CD4-positive, alpha-beta T cell treated with Interleukin-15 for 4 hours (primary cell): Measurements from ENCODE around the gene ELN.
"Not testable (repeated sequence)": the region's sequence is repeated elsewhere in the genome, so short reads cannot be mapped to it uniquely, and the experiment has no call there.

ENCODE experiments used
- DNase-seq: peaks from one replicate; pipeline ENCODE4 v3.0.0-alpha.2; 2020; ENCODE audit warnings: low spot score

The ELN gene

DNA sequence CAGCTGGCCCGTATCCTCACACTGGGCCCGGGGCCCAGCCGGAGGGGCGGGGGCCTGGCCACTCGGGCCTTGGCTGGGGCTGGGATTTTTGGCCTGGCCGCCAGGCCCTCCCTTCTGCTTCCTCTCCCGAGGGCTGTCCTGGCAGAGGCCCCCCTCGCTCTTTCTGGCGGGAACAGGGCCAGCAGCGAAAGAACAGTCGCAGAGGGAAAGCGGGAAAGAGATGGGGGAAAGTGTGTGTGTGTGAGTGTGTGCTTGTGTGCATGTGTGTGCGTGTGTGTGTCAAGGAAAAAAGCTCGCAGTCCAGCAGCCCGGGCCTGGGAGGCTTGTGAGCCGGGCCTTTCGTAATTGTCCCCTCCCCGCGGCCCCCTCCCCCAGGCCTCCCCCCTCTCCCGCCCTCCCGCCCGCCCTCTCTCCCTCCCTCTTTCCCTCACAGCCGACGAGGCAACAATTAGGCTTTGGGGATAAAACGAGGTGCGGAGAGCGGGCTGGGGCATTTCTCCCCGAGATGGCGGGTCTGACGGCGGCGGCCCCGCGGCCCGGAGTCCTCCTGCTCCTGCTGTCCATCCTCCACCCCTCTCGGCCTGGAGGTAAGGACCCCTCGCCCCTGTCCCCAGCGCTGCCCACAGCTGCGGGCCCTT lies at the start of gene ELN:
Gene ELN, plus strand, starts transcription at position 491 of the 638 bp plus-strand sequence. Its CDS starts 15 bp downstream, at position 506.
- no peak for DNase-seq

DNA sequence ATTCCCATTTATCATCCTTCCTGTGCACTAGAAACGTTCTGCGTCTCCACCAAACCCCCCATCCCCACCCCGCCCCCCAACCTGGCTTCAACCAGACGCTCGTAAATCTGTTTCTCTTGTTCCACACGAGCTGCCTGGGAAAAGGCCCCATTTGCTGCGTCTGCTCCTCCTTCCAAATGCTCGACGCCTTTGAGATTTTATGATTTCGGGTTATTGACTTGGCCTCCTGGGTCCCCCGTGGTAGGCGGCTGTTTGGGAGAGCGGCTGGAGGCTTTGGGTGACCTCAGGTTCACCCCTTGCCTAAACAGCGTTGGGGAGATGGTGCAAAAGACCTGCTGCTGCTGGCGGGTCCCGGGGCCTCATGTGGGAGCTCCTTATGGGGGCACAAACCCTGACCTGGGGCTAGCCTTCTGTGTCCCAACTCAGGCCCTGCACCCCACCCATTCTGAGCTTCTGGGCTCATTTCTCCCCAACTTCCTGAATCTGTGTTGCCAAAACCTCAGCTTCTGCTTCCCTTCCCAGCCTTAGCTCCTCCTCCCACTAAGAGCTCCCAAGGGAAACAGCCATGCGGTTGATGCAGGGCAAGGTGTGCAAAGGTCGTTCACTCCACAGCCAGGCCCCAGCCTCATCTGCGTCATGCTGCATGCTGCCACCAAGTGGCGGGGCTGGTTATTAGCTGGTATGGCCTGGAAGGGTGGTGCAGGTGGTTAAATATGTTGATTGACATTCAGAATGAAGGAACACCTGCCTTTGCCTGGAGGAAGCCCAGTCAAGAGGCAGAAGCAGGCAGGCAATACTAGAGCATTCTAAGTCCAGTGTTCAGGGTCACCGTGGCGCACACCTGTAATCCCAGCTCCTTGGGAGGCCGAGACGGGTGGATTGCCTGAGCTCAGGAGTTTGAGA lies 49.1 kb upstream of the ELN start:
- DNase-seq, result no peak

DNA sequence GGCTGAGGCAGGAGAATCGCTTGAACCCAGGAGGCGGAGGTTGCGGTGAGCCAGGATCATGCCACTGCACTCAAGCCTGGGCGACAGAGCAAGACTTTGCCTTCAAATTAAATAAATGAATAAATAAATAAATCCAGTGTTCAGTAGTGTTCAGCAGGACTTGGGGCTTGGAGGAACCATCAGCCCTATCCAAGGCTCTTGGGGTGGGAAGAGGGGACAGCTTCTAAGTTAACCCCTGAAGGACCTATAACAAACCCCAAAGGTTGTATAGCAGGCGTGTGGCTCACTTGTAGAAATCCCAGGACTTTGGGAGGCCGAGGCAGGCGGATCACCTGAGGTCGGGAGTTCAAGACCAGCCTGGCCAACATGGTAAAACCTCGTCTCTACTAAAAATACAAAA lies 48.3 kb upstream of the ELN start:
- not testable (repeated sequence) for DNase-seq

DNA sequence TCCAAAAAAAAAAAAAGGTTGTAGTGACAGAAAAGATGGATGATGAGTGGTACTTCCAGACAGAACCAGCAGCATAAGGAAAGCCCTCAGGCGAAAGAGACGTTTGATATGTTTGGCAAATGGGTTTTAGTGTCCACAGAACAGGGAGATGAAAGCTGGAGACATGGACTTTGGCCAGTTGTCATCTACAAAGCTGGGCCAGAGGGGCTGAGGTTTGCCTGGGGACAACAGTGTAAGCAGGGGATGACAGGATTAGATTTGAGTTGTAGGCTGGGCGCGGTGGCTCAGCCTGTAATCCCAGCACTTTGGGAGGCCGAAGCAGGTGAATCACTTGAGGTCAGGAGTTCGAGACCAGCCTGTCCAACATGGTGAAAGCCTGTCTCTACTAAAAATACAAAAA lies 47.8 kb upstream of the ELN start:
- DNase-seq, result no peak

DNA sequence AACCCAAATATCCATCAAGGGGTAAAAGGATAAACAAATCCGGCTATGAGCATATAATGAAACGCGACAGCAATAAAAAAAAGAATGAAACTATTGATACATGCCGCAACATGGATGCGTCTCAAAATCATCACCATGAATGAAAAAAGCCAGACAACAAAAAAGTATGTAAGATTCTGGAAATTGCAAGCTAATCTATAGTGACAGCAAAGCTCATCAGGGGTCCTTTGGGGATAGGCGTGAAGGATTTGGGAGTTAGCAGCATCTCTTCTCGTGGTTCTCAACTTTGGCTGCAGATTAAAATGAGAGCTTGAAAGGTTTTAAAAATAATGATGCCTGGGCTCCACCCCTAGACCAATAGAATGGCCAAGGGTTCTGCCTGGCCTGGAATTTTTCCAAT lies 46.0 kb upstream of the ELN start:
- DNase-seq, result no peak

DNA sequence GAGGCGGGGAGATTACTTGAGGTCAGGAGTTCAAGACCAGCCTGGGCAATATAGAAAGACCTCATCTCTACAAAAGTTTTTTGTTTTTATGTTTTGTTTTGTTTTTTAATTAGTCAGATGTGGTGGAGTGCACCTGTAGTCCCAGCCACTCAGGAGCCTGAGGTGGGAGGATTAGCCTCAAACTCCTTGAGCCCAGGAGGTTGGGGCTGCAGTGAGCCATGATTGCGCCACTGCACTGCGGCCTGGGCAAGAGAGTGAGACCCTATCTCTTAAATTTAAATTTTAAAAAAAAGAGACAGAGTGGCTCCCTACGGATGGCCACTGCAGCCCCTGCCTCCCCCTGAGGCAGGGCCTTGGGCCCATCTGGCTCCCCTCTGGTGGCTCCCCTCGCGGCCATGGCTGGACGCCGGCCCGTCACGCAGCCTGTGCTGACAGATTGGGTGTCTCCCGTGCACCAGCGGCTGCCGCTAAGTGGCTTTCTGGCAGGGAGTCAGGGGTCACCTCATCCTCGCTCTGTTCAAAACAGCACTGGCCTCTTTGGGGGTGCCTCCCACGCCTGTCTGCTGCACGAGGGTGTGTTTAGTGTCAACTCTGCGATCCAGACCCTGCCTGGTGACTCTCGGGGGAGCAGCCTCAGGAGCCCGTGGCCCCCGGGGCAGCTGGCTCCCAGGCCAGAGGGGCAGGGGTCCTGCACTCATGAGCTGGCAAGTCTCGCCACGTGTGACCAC lies 44.4 kb upstream of the ELN start:
- DNase-seq, result no peak

DNA sequence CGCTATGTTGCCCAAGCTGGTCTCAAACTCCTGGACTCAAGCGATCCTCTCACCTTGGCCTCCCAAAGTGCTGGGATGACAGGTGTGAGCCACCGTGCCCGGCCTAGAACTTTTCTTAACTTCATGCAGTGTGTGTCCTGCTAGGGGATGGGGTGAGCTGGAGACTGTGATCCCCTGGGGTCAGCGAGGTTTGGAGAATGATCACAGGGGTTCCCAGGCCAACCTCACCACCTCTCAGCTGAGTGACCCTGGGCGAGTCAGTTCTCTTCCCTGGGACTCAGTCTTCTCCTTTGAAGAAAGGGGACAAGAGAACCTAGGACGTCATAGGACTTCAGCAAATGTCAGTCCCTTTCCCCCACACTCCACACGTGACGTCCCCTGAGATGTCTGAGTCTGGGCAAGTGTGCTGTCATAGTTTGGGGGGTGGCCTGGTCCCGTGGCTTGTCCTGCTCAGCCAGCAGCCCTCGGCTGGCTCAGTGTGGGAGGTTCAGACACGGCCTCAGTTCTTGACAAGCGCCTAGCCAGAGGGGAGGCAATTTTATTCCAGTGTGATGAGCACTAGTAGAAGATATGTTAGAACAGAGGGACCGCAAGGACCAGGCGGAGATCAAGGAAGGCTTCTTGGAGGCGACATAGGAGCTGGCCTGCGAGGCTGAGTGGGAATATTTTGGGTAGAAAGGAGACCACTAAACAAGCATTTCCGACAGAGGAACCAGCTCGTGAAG lies 43.3 kb upstream of the ELN start:
- DNase-seq, result no peak

DNA sequence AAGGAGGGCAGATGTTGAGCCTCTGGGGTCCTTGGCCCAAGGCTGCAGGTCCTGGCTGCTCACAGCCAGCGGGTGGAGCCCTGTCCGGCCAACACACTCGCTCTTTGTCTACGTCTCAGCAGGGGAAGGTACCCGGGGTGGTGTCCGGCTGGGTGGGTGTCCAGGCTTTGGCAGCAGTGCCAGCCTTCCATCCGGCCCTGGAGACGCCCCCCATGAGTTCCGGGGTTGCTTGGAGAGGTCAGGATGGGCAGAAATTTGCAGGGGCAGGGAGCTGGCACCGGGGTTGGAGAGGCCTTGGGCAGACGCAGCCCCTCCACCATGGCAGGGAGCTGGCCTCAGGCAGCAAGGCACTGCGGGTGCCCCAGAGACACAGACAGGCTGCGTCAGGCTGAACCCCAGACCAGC lies 42.2 kb upstream of the ELN start:
- no peak for DNase-seq

DNA sequence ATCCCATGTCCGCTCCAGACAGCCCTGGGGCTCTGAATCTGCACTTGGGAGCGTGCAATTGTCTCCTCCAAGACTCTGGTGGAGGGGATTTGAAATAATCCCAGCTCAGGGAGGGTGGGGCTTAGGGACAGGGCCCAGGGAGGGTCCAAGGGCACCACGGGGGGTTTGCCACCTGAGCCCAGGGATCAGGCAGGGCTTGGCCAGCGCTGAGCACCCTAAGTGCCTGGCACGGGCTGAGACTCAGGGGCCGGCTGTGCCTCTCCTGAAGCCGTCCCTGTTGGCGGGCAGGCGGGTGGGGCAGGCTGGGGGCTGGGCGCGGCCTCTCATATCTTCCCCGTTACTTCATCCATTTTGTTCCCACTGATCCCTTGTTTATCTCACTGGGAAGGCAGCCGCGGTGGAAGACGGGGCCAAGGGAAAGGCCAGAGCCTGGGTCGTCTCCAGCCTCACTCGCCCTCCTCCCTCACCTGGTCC lies 41.8 kb upstream of the ELN start:
- no peak for DNase-seq

DNA sequence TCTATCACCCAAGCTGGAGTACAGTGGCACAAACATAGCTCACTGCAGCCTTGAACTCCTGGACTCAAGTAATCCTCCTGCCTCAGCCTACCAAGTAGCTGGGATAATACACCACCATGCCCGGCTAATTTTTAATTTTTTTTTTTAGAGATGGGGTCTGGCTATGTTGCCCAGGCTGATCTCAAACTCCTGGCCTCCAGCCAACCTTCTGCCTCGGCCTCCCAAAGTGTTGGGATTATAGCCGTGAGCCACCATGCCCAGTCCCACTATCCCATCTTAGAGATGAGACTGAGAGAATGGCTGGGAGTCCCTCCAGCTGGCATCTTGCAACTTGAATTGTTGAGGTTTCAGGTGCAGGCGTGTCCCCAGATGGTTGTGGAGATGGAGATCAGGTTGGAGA lies 40.7 kb upstream of the ELN start:
- no peak for DNase-seq

DNA sequence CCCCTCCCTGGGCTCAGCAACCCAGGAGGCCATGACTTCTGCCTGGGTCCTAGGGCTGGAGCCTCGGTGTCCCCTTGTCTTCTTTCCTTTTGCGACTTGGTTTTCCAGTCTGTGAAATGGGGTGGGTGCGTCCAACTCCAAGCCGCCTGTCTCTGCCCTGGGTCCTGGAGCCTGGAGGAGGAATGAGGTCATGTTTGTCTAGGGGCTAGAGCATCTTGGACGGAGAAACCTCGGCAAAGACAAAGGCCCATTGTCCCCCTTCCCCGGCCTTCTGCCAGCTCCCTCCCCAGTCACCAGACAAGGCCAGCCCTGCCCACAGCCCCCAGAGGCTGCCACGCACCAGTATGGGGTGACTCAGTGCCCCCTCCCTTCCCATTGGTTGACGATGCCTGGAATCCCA lies 39.8 kb upstream of the ELN start:
- DNase-seq, result no peak

DNA sequence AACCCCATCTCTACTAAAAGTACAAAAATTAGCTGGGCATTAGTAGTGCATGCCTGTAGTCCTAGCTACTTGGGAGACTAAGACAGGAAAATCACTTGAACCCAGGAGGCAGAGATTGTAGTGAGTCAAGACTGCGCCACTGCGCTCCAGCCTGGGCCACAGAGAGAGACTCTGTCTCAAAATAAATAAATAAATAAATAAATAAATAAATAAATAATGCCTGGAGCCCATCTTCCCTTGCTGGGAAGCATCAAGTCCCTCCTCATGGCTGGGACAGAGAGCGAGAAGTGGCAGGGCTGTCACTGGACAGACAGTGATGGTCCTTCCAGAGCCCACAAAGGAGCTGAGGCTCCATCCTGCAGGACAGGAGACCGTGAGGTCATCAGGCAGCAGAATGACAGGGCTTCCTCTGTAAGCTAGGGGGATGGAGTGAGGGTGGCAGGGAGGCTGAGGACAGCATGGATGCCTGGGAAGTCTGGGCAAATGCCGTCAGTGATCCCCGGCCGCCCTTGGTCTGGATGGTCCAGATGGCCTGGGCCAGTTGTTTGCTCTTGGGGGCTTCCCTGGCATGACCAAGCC lies 36.4 kb upstream of the ELN start:
- DNase-seq, result no peak

DNA sequence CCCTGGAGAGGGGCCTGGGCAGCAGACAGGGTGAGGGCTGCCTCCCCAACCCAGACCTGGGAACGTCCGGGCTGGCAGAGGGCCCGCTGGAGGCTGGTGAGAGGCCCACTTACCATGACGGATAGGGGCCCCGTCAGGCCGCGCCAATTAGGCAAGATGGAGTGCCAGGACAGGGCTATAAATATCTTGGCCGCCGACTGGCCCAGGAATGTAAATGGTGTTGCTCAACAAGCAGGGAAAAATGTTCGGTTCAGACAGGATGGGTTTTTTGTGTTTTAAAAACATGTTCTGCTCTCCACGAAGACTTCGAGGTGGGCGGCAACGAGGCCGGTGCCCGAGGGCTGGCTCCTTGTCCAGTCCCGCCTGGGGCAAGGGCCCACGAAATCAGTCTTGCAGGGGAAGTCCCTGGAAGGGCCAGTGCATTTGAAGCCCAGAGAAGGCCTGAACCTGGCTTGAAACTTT lies 35.8 kb upstream of the ELN start:
- no peak for DNase-seq

DNA sequence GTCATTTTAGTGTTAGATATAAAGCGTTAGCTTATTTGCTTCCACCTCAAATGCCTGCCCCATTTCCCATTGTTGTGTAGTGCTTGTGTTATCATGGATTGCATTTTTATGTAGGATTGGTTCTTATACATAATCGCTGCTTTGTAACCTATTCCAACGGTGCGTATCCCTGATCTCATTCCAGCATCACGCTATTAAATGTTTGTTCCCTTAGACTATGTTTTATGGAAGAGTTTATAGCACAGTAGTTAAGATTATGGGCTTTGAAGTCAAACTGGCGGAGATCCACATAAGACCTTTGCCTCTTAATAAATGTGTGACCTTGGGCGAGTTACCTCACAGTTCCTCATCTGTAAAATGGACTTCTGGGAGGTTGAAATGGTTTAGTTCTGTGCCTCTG lies 34.0 kb upstream of the ELN start:
- no peak for DNase-seq

DNA sequence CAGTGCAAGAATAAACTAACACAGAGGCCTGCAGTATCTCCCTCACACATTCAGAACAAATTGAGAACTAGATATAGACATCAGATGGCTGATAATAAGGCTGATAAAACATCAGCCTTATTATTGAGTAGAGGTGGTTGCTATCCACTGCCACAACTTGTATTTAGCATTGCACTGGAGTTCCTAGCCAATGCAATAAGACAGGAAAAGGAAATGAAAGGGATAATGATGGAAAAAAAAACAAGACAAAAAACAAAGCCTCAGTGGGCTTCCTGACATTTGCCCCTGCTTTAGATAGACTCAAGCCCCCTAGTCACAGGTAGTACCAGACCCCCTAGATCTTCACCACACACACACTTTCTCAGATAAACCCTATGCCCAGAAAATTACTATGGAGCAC lies 33.2 kb upstream of the ELN start:
- DNase-seq, result no peak

DNA sequence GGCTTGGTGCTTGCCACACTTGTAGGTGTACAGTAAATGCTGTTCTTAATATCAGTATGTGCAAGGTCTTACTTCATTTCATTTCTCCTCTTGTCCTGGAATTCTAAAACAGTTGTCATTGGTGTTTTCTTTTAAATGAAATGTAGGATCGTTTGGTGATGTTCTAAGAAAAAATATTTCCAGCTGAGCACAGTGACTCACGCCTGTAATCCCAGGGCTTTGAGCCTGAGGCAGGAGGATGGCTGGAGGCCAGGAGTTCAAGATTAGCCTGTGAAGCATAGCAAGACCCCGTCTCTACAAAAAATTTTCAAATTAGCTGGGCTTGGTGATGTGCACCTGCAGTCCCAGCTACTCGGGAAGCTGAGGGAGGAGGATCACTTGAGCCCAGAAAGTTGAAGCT lies 32.6 kb upstream of the ELN start:
- DNase-seq, result no peak

DNA sequence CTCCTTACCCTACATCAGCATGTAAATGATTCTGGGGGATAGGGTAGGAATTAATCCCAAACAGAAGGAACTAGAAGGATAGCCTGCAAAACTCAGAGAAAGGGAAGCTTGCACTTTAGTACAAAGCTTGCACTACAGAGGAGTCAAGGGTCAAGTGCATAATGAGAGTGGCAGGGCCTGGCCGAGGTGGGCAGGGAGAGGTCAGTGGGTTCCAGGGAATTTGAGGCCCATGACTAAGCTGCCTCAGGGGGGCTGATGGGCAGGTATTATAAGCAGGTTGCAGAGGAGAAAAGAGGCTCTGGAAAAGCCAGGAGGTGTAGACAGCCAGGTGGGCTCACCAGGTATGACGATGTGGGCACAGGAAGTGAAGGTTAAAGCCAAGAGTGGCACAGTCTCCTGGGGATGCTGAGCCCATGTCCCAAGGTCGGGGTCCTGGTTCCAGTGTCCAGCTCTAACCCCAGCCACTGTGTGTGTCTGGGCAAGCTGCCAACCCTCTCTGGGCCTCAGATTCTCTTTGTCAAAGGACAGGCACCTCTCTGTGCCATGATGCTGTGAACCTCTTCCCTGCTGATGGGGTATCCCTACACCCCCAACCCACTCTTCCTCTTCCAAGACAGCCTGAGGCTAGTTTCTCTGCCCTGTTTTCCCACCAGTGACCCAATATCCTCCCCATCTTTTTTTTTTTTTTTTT lies 32.0 kb upstream of the ELN start:
- no peak for DNase-seq

DNA sequence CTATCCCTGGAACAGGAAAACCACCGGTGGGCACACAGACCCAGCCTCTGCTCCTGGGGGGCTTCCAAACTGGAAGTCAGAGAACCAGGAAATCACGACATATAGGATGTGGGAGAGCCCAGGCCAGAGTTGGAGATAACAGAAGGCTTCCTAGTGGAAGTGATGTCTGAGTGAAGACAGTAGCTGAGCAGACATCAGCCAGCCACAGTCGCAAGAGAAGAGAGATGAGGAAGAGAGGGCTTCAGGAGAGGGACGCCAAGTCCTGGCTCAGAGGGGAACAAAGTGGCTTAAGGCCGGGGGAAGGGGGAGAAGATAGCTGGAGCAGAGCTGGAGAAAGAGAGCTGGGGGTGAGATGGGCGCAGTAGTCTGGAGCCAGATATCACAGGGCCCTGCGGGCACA lies 30.9 kb upstream of the ELN start:
- no peak for DNase-seq

DNA sequence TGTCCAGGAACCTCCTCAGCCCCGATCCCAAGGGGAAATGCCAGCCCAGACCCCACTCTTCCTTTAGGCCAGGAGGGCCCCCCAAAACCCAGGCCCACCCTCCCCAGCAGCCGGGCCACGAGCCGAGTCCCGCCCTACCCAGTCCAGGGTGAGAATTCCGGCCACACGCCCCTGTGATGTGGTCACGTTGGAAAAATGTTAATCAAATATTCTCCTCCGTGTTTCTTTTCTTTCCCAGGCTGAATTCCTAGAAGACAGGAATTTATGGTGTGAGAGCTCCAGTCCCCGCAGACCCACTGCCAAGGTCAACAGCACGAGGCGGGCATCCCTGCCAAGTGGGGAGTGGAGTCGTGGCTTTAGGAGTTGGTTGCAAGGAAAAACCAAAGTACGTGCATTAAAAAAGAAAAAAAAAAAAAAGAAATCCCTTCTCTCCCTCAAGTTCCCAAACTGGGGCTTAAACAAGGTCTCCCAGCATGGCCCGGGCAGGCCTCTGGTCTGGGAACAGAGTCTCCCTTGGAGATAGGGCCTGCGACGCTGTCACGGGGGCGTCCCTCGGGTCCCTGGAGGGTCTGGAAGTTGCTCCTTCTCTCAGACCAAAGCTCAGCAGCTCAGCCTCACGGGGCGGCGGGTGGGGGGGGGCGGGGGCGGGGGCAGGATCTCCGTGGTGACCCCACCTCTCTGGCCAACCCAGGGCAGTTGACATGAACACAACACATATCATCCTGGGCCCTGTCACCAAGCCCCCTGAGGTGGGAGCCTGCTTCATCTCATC lies 28.1 kb upstream of the ELN start:
- no peak for DNase-seq

DNA sequence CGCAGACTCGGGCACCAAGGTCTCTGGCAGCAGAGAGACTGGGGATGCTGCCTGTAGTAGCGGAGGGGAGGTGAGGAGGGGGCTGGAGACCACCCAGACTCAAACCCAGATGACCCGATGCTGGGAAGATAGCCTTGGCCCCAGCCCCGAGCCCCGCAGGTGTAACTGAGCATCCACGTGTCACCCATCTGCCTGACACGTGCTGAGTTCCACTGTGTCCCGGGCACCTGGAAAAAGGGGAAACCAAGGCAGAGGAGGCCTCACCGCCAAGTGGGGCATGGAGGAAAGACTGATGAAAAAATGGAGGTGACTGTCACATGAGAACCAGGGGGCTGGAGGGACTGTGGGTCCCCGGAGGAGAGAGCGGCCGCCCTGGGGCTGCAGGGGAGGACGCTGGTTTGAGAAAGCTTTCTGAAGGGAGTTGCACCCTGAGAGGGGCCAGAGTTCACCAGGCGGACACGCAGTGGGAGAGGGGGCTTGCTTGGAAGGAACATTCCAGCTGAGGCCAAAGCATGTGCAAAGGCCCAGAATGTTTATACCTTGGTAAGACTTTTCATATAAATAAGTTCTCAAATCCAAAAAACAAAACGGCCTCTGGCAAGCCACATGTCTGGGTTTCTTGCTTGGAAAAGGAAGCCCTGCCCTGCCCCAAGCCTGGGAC lies 27.4 kb upstream of the ELN start:
- no peak for DNase-seq
